GM12892 (cell line): ENCODE results near the gene IER3IP1.

ENCODE experiments used
- POLR2A ChIP-seq: IDR thresholded peaks from 2 replicates; pipeline ENCODE4 v1.6.1; 2011; ENCODE audit warnings: low read depth, low read length, control low read depth
- POLR2AphosphoS5 ChIP-seq: IDR thresholded peaks from 2 replicates; pipeline ENCODE4 v1.6.1; 2011; ENCODE audit warnings: low read depth, low read length, control low read depth

- TF ChIP-seq POLR2A: no peak
- TF ChIP-seq POLR2AphosphoS5: no peak
Measured at GRCh38 chr18:47118981-47119380, 57.2 kb downstream of the IER3IP1 start.
